ENCODE data around the gene ACYP2.

Gene ACYP2

GRCh38 chr2:54240515-54241469 is 125.4 kb downstream of the ACYP2 start:
- no peak for TF ChIP-seq CTCF (IDR thresholded peaks at IDR 0.05; ENCODE audit: low read depth, low read length, missing control alignments)
- Histone ChIP-seq H3K27ac (peak overlapping the region; percentile 53), H3K4me3 (ENCODE audit: low read depth, low read length) (no peak overlapping the region), H3K27me3 (replicated peaks) (no peaks in the 10 kb centered on the region), H3K36me3 (replicated peaks) (no peaks in the 10 kb centered on the region)
- in situ Hi-C loops (cut with HindIII; ENCODE audit: low pct_ligation_motif_present, low sequenced_read_pairs): no loop called here
- peak; percentile 57 for DNase-seq

GRCh38 chr2:54247115-54247514 is 131.7 kb downstream of the ACYP2 start:
- Histone ChIP-seq H3K4me3 (ENCODE audit: low read depth, low read length) (no peak overlapping the region), H3K27me3 (replicated peaks) (no peaks in the 10 kb centered on the region), H3K36me3 (replicated peaks) (no peaks in the 10 kb centered on the region), H3K27ac (no peak overlapping the region)
- peak; percentile 22 for DNase-seq
- no peak for TF ChIP-seq CTCF (IDR thresholded peaks at IDR 0.05; ENCODE audit: low read depth, low read length, missing control alignments)
- in situ Hi-C loops (cut with HindIII; ENCODE audit: low pct_ligation_motif_present, low sequenced_read_pairs): no loop called here

DNA sequence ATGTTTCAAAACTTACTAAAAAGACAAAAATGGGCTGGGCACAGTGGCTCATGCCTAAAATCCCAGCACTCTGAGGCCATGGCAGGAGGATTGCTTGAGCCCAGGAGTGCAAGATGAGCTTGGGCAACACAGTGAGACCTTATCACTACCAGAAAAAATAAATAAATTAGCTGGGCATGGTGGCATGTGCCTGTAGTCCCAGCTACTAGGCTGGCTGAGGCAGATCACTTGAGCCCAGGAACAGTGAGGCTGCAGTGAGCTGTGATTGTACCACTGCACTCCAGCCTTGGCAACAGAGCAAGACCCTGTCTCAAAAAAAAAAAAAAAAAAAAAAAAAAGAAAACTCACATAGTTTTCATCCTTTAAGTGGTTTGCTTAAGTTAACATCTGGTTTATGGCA is 134.2 kb downstream of the ACYP2 start:
- in situ Hi-C loops (cut with HindIII; ENCODE audit: low pct_ligation_motif_present, low sequenced_read_pairs): no loop called here
- Histone ChIP-seq H3K27me3 (replicated peaks) (no peaks in the 10 kb centered on the region), H3K4me3 (ENCODE audit: low read depth, low read length) (no peak overlapping the region), H3K27ac (no peak overlapping the region), H3K36me3 (replicated peaks) (no peaks in the 10 kb centered on the region)
- no peak for DNase-seq
- TF ChIP-seq CTCF (IDR thresholded peaks at IDR 0.05; ENCODE audit: low read depth, low read length, missing control alignments): no peak

GRCh38 chr2:54254180-54254579 is 138.8 kb downstream of the ACYP2 start:
- Histone ChIP-seq H3K36me3 (replicated peaks) (no peaks in the 10 kb centered on the region), H3K27ac (no peak overlapping the region), H3K4me3 (ENCODE audit: low read depth, low read length) (no peak overlapping the region), H3K27me3 (replicated peaks) (no peaks in the 10 kb centered on the region)
- no peak for DNase-seq
- in situ Hi-C loops (cut with HindIII; ENCODE audit: low pct_ligation_motif_present, low sequenced_read_pairs): no loop called here
- TF ChIP-seq CTCF (IDR thresholded peaks at IDR 0.05; ENCODE audit: low read depth, low read length, missing control alignments): peak; percentile 21

GRCh38 chr2:54255230-54256090 is 140.0 kb downstream of the ACYP2 start:
- in situ Hi-C loops (cut with HindIII; ENCODE audit: low pct_ligation_motif_present, low sequenced_read_pairs): no loop called here
- TF ChIP-seq CTCF (IDR thresholded peaks at IDR 0.05; ENCODE audit: low read depth, low read length, missing control alignments): no peak
- no peak overlapping the region for H3K27ac ChIP-seq
- H3K36me3 ChIP-seq (replicated peaks): no peaks in the 10 kb centered on the region
- H3K27me3 ChIP-seq (replicated peaks): no peaks in the 10 kb centered on the region
- no peak for DNase-seq
- no peak overlapping the region for H3K4me3 ChIP-seq (ENCODE audit: low read depth, low read length)

Data from brain microvascular endothelial cell (primary cell).